Testis (tissue), 3 donors: ENCODE results near the gene TNK2. TPM values are rescaled to one million over a fixed set of nuclear protein-coding genes. Genes with fewer than 3 reads are reported as not detected.

Experiments
- DNase-seq: peaks from one replicate; pipeline ENCODE4 v3.0.0-alpha.2; 2019
- H3K27ac ChIP-seq, 2 donors: fragments of 200-600 bp; sonication (generic); one replicate each; pipeline ENCODE4 v1.5.1; 2019
- H3K27me3 ChIP-seq: fragments of 200-600 bp; sonication (generic); one replicate; pipeline ENCODE4 v1.5.1; 2019
- H3K36me3 ChIP-seq: fragments of 200-600 bp; sonication (generic); one replicate; pipeline ENCODE4 v1.5.1; 2017; ENCODE audit warnings: low read depth; ENCODE audit errors: missing control alignments
- H3K4me1 ChIP-seq: fragments of 200-600 bp; sonication (generic); one replicate; pipeline ENCODE4 v1.5.1; 2019
- H3K4me3 ChIP-seq, 2 donors: fragments of 200-600 bp; sonication (generic); one replicate each; pipeline ENCODE4 v1.5.1; 2017 to 2019
- H3K9me3 ChIP-seq: fragments of 200-600 bp; sonication (generic); one replicate; pipeline ENCODE4 v1.5.1; 2017
- CTCF ChIP-seq, 3 experiments: fragments of 450-650 bp in 2 of 3; fragments of 200-600 bp in 1 of 3; sonication (generic) in 1 of 3; IDR thresholded peaks; one replicate each; pipeline ENCODE4 v1.5.1; 2016 to 2019; ENCODE audit warnings: antibody characterized with exemption in 3 of 3, mild to moderate bottlenecking in 2 of 3, moderate library complexity in 1 of 3
- POLR2A ChIP-seq: fragments of 450-650 bp; IDR thresholded peaks from one replicate; pipeline ENCODE4 v1.6.1; 2017; ENCODE audit warnings: antibody characterized with exemption, mild to moderate bottlenecking, moderate library complexity
- WGBS, 2 donors: methylation state at CpG; one replicate each; pipeline ENCODE4 v1.1.5; 2018; 5-methylcytosine and 5-hydroxymethylcytosine counted together
- intact Hi-C: fragments of 100-400 bp; cut with DNase I; formaldehyde crosslinking; loops from one replicate; pipeline ENCODE4 v1.15.1; 2023; ENCODE audit warnings: low total_unique reads
- polyA plus RNA-seq: library from polyadenylated mRNA; stranded (reverse); fragments of 350-450 nt; fragmentation: Illumina TruSeq; extraction: RNeasy Lipid Tissue Mini Kit (QIAGEN cat#74804); gene quantifications from one replicate; pipeline ENCODE4 v1.2.3, GENCODE V29; 2014; ENCODE audit warnings: low read depth, low replicate concordance; ENCODE audit not compliant: insufficient read depth
- total RNA-seq, 2 donors: library from RNA; depleted of rRNA; stranded (reverse); fragments of >200 nt; gene quantifications; one replicate each; pipeline ENCODE4 v1.2.3, GENCODE V29; 2016

Gene TNK2
- total and polyA plus RNA-seq, 3 donors from 2014 or later: 43.9 to 71.6 (median 71.4) TPM

- H3K27ac ChIP-seq: no peak overlapping the region
- no peaks in the 10 kb centered on the region for H3K27me3 ChIP-seq
- H3K9me3 ChIP-seq: no peaks in the 10 kb centered on the region
- TF ChIP-seq CTCF (IDR thresholded peaks at IDR 0.05): no peak
- TF ChIP-seq POLR2A: no peak
- no peaks in the 10 kb centered on the region for H3K4me1 ChIP-seq
- no peak for DNase-seq
- H3K36me3 ChIP-seq: no peaks in the 10 kb centered on the region
- no peak overlapping the region for H3K4me3 ChIP-seq
- WGBS, 2 donors: 84 to 96% methylated on average over 3 to 4 of the region's 4 CpGs
- intact Hi-C loops: no loop called here
Observed at GRCh38 chr3:195880037-195880431, 28.3 kb downstream of the TNK2 start.

- WGBS, 2 donors: 89% methylated on average over 16 of the region's 16 CpGs
- H3K4me1 ChIP-seq: no peaks in the 10 kb centered on the region
- H3K27me3 ChIP-seq: no peaks in the 10 kb centered on the region
- intact Hi-C loops: no loop called here
- no peak overlapping the region for H3K4me3 ChIP-seq
- no peaks in the 10 kb centered on the region for H3K9me3 ChIP-seq
- TF ChIP-seq POLR2A (no peak), CTCF (IDR thresholded peaks at IDR 0.05) (no peak)
- DNase-seq: no peak
- no peaks in the 10 kb centered on the region for H3K36me3 ChIP-seq
- no peak overlapping the region for H3K27ac ChIP-seq
Observed at GRCh38 chr3:195879416-195880036, 28.8 kb downstream of the TNK2 start.

- no peak for TF ChIP-seq POLR2A
- TF ChIP-seq CTCF (IDR thresholded peaks at IDR 0.05): no peak
- H3K36me3 ChIP-seq: no peaks in the 10 kb centered on the region
Observed at GRCh38 chr3:195878424-195879274, 29.7 kb downstream of the TNK2 start.

GRCh38 chr3:195877767-195878423 is 30.5 kb downstream of the TNK2 start:
- intact Hi-C loops: no loop called here
- 86 to 90% methylated on average over 9 to 15 of the region's 15 CpGs for WGBS, 2 donors
- Histone ChIP-seq H3K36me3 (no peaks in the 10 kb centered on the region), H3K4me3 (no peak overlapping the region), H3K9me3 (no peaks in the 10 kb centered on the region), H3K4me1 (peaks cover 8% of the 10 kb centered on the region), H3K27me3 (no peaks in the 10 kb centered on the region), H3K27ac (no peak overlapping the region)
- DNase-seq: no peak
- TF ChIP-seq POLR2A (no peak), CTCF (IDR thresholded peaks at IDR 0.05) (no peak)

More at GRCh38 chr3:195878424-195879274, 29.7 kb downstream of the TNK2 start:
- intact Hi-C loops: no loop called here
- DNase-seq: no peak
- H3K4me1 ChIP-seq: peaks cover 7% of the 10 kb centered on the region
- no peak overlapping the region for H3K4me3 ChIP-seq
- H3K27ac ChIP-seq: no peak overlapping the region
- no peaks in the 10 kb centered on the region for H3K9me3 ChIP-seq
- 88 to 91% methylated on average over 18 to 30 of the region's 30 CpGs for WGBS, 2 donors
- H3K27me3 ChIP-seq: no peaks in the 10 kb centered on the region
